Small intestine (tissue), 7 donors: ENCODE measurements around the gene PPP1R7. TPM values are rescaled to one million over a fixed set of nuclear protein-coding genes. Genes with fewer than 3 reads are reported as not detected.

Source experiments
- DNase-seq, 2 donors: peaks; one replicate each; pipeline versions ENCODE4 v3.0.0 to v3.0.0-alpha.2; 2013
- FAIRE-seq: peaks from 2 replicates; lab custom pipeline; 2012; peaks lifted over from hg19 to GRCh38; lab: Jason Lieb, UNC
- H3K27ac ChIP-seq, 3 donors: one replicate each; pipeline ENCODE4 v1.5.1; 2013; ENCODE audit warnings: low read length in 2 of 3, mild to moderate bottlenecking in 2 of 3, control low read depth in 1 of 3, inconsistent platforms in 1 of 3, low read depth in 1 of 3, moderate library complexity in 1 of 3
- H3K27me3 ChIP-seq, 3 donors: one replicate each; pipeline ENCODE4 v1.6.1; 2013; ENCODE audit warnings: low read length in 3 of 3, inconsistent platforms in 1 of 3; ENCODE audit not compliant: control insufficient read depth in 3 of 3, insufficient read depth in 3 of 3
- H3K36me3 ChIP-seq, 3 donors: one replicate each; pipeline ENCODE4 v1.6.1; 2013; ENCODE audit warnings: low read length in 3 of 3, inconsistent platforms in 1 of 3, low read depth in 1 of 3, mild to moderate bottlenecking in 1 of 3, moderate library complexity in 1 of 3; ENCODE audit not compliant: control insufficient read depth in 3 of 3, insufficient read depth in 2 of 3
- H3K4me1 ChIP-seq, 3 donors: one replicate each; pipeline ENCODE4 v1.6.1; 2013; ENCODE audit warnings: low read length in 2 of 3, inconsistent platforms in 1 of 3, low read depth in 1 of 3, mild to moderate bottlenecking in 1 of 3, moderate library complexity in 1 of 3; ENCODE audit not compliant: control insufficient read depth in 3 of 3, insufficient read depth in 2 of 3
- H3K4me3 ChIP-seq, 3 donors: one replicate each; pipeline ENCODE4 v1.5.1; 2013; ENCODE audit warnings: low read length in 3 of 3, control low read depth in 1 of 3, inconsistent platforms in 1 of 3, low read depth in 1 of 3, mild to moderate bottlenecking in 1 of 3, moderate library complexity in 1 of 3
- H3K9me3 ChIP-seq, 2 donors: one replicate each; pipeline ENCODE4 v1.6.1; 2013; ENCODE audit warnings: low read depth in 1 of 2, low read length in 1 of 2; ENCODE audit not compliant: control insufficient read depth in 2 of 2, insufficient read depth in 1 of 2
- WGBS, 3 donors: extraction: QIAGEN DNeasy Blood & Tissue Kit; methylation state at CpG; one replicate each; pipeline ENCODE4 v1.1.7; 2013; 5-methylcytosine and 5-hydroxymethylcytosine counted together
- polyA plus RNA-seq, 4 donors: library from polyadenylated mRNA; stranded (reverse) in 3 of 4; unstranded in 1 of 4; fragments of 200-250 nt in 3 of 4; fragments of 120-200 nt in 1 of 4; gene quantifications; one replicate each; pipeline versions ENCODE4 v1.2.1 to v1.2.3, GENCODE V29; 2013
- donor health status: healthy with polysubstance abuse.
- donor health status: control.
- donor health status: control.
- donor health status: Bipolar disorder and iron deficiency.
- donor health status: healthy.

Gene PPP1R7
- polyA plus RNA-seq, 4 donors = 57.3 to 74.7 (median 63.5) TPM

GRCh38 chr2:241114836-241115235 lies 35.4 kb upstream of the PPP1R7 start:
- Histone ChIP-seq H3K4me3 (no peak overlapping the region), H3K27ac (no peak overlapping the region), H3K4me1 (no peaks in the 10 kb centered on the region), H3K27me3 (no peaks in the 10 kb centered on the region), H3K36me3 (peaks cover 0 to 42% (median 0%) of the 10 kb centered on the region in 3 donors), H3K9me3 (no peaks in the 10 kb centered on the region)
- FAIRE-seq (no peak), DNase-seq (no peak)
- 94 to 98% (median 95%) methylated on average over 11 of the region's 11 CpGs for WGBS, 3 donors

- 72 to 92% (median 83%) methylated on average over 8 of the region's 8 CpGs for WGBS, 3 donors
- Histone ChIP-seq H3K4me1 (no peaks in the 10 kb centered on the region), H3K9me3 (no peaks in the 10 kb centered on the region), H3K36me3 (peaks cover 0 to 42% (median 0%) of the 10 kb centered on the region in 3 donors), H3K4me3 (no peak overlapping the region), H3K27me3 (no peaks in the 10 kb centered on the region), H3K27ac (no peak overlapping the region)
- FAIRE-seq (no peak), DNase-seq (no peak)
Observed at GRCh38 chr2:241115361-241115760, 34.9 kb upstream of the PPP1R7 start.

GRCh38 chr2:241116606-241117560 lies 33.4 kb upstream of the PPP1R7 start:
- Histone ChIP-seq H3K36me3 (peaks cover 0 to 38% (median 0%) of the 10 kb centered on the region in 3 donors), H3K9me3 (no peaks in the 10 kb centered on the region), H3K27me3 (no peaks in the 10 kb centered on the region), H3K4me3 (no peak overlapping the region), H3K27ac (no peak overlapping the region), H3K4me1 (no peaks in the 10 kb centered on the region)
- DNase-seq (no peak), FAIRE-seq (no peak)
- 92 to 96% (median 94%) methylated on average over 31 to 32 of the region's 32 CpGs for WGBS, 3 donors

GRCh38 chr2:241118737-241119505 lies 31.3 kb upstream of the PPP1R7 start:
- no peak overlapping the region for H3K27ac ChIP-seq
- no peaks in the 10 kb centered on the region for H3K4me1 ChIP-seq
- no peak for DNase-seq
- H3K9me3 ChIP-seq = no peaks in the 10 kb centered on the region
- no peak overlapping the region for H3K4me3 ChIP-seq
- peaks cover 0 to 43% (median 0%) of the 10 kb centered on the region in 3 donors for H3K36me3 ChIP-seq
- 92 to 94% (median 93%) methylated on average over 24 of the region's 24 CpGs for WGBS, 3 donors
- no peak for FAIRE-seq
- no peaks in the 10 kb centered on the region for H3K27me3 ChIP-seq

- Histone ChIP-seq H3K36me3 (peaks cover 0 to 40% (median 0%) of the 10 kb centered on the region in 3 donors), H3K4me3 (no peak overlapping the region), H3K27me3 (no peaks in the 10 kb centered on the region), H3K9me3 (no peaks in the 10 kb centered on the region), H3K4me1 (no peaks in the 10 kb centered on the region), H3K27ac (no peak overlapping the region)
- no peak for FAIRE-seq
- 99 to 100% (median 99%) methylated on average over 2 of the region's 2 CpGs for WGBS, 3 donors
- DNase-seq = no peak
Observed at GRCh38 chr2:241120440-241120839, 29.8 kb upstream of the PPP1R7 start.

GRCh38 chr2:241121008-241121407 lies 29.3 kb upstream of the PPP1R7 start:
- Histone ChIP-seq H3K27me3 (no peaks in the 10 kb centered on the region), H3K4me3 (no peak overlapping the region), H3K27ac (no peak overlapping the region), H3K36me3 (peaks cover 0 to 40% (median 0%) of the 10 kb centered on the region in 3 donors), H3K9me3 (no peaks in the 10 kb centered on the region), H3K4me1 (no peaks in the 10 kb centered on the region)
- FAIRE-seq (no peak), DNase-seq (no peak)
- whole genome bisulfite sequencing, 3 donors = 79 to 91% (median 90%) methylated on average over 5 of the region's 5 CpGs

- H3K4me3 ChIP-seq = no peak overlapping the region
- peaks cover 0 to 41% (median 0%) of the 10 kb centered on the region in 3 donors for H3K36me3 ChIP-seq
- 86 to 95% (median 94%) methylated on average over 19 of the region's 19 CpGs for WGBS, 3 donors
- H3K27ac ChIP-seq = no peak overlapping the region
- FAIRE-seq (no peak), DNase-seq (no peak)
- H3K27me3 ChIP-seq = no peaks in the 10 kb centered on the region
- H3K9me3 ChIP-seq = no peaks in the 10 kb centered on the region
- H3K4me1 ChIP-seq = no peaks in the 10 kb centered on the region
Observed at GRCh38 chr2:241122376-241123002, 27.8 kb upstream of the PPP1R7 start.
